Kidney (tissue), 14 donors: ENCODE results near the gene PLA2G1B. TPM values are rescaled to one million over a fixed set of nuclear protein-coding genes. Genes with fewer than 3 reads are reported as not detected.
A peak's percentile ranks its signal among the peaks of the same experiment; 100 is the strongest.

Experiments
- DNase-seq, 5 donors: peaks; one replicate each; pipeline ENCODE4 v3.0.0-alpha.2; 2013 to 2020
- FAIRE-seq: peaks from 2 replicates; lab custom pipeline; 2012; peaks lifted over from hg19 to GRCh38; lab: Jason Lieb, UNC
- H3K27ac ChIP-seq, 2 donors: one replicate each; pipeline ENCODE4 v1.7.0; 2013; ENCODE audit warnings: low read depth in 2 of 2, low read length in 2 of 2, inconsistent platforms in 1 of 2
- H3K27me3 ChIP-seq: one replicate; pipeline ENCODE4 v1.7.1; 2013; ENCODE audit warnings: low read length, inconsistent platforms; ENCODE audit not compliant: control insufficient read depth, insufficient read depth
- H3K36me3 ChIP-seq, 3 donors: one replicate each; pipeline versions ENCODE4 v1.7.0 to v1.7.1; 2013; ENCODE audit warnings: low read length in 3 of 3, control low read depth in 1 of 3, inconsistent platforms in 1 of 3; ENCODE audit not compliant: insufficient read depth in 3 of 3, control insufficient read depth in 2 of 3
- H3K4me1 ChIP-seq, 3 donors: one replicate each; pipeline versions ENCODE4 v1.7.0 to v1.7.1; 2013; ENCODE audit warnings: low read length in 3 of 3, inconsistent platforms in 1 of 3, low read depth in 1 of 3; ENCODE audit not compliant: control insufficient read depth in 2 of 3, insufficient read depth in 2 of 3
- H3K4me3 ChIP-seq, 3 donors: one replicate each; pipeline versions ENCODE4 v1.7.0 to v1.8.1; 2013; ENCODE audit warnings: low read length in 3 of 3, control low read depth in 1 of 3, inconsistent platforms in 1 of 3
- H3K9ac ChIP-seq, 3 donors: one replicate each; pipeline versions ENCODE4 v1.7.0 to v1.7.1; 2013; ENCODE audit warnings: low read length in 3 of 3, control low read depth in 1 of 3, inconsistent platforms in 1 of 3
- H3K9me3 ChIP-seq, 3 donors: one replicate each; pipeline versions ENCODE4 v1.7.0 to v1.7.1; 2013; ENCODE audit warnings: low read length in 3 of 3, control low read depth in 1 of 3, inconsistent platforms in 1 of 3; ENCODE audit not compliant: control insufficient read depth in 2 of 3, insufficient read depth in 1 of 3
- CTCF ChIP-seq: IDR thresholded peaks from 3 replicates; pipeline ENCODE4 v1.5.1; 2012; ENCODE audit warnings: mild to moderate bottlenecking, moderate library complexity, borderline replicate concordance; ENCODE audit not compliant: insufficient read depth; ENCODE audit errors: extremely low read depth
- intact Hi-C: fragments of 100-400 bp; cut with DNase I; formaldehyde crosslinking; loops from one replicate; pipeline ENCODE4 v1.11.1; 2022
- polyA plus RNA-seq: library from polyadenylated mRNA; stranded (reverse); fragments of 350-450 nt; fragmentation: Illumina TruSeq; extraction: RNeasy Lipid Tissue Mini Kit (QIAGEN cat#74804); gene quantifications from one replicate; pipeline ENCODE4 v1.2.3, GENCODE V29; 2014; ENCODE audit warnings: low read depth, low replicate concordance; ENCODE audit not compliant: insufficient read depth
- total RNA-seq: library from RNA; stranded (reverse); fragmentation: NEBNext Ultra II Directional; extraction: Animal tissue kit (Norgen Biotek cat#: 25700); gene quantifications from one replicate; pipeline ENCODE4 v1.2.1, GENCODE V29; 2021
- donor health status: control.
- donor health status: control.
- donor health status: control.
- donor health status: control.
- donor health status: control.
- donor health status: DM: yes; HTN: yes; CAD: no.
- donor health status: Normal renal cell carcinoma (clear cell type).

PLA2G1B gene
- total and polyA plus RNA-seq, 2 donors from 2014 or later: not detected

- peaks cover 0 to 3% (median 0%) of the 10 kb centered on the region in 3 donors for H3K4me1 ChIP-seq
- TF ChIP-seq CTCF: no peak
- H3K27ac ChIP-seq: no peak overlapping the region
- DNase-seq (peak in 1 of 5 donors; percentile 53), FAIRE-seq (no peak)
- H3K36me3 ChIP-seq: peaks cover 0 to 2% (median 0%) of the 10 kb centered on the region in 3 donors
- no peaks in the 10 kb centered on the region for H3K9me3 ChIP-seq
- intact Hi-C loops: loop anchor here (10.0 kb wide), 1 partner anchor 62 kb away; no protein-coding TSS in a partner anchor
- no peak overlapping the region for H3K4me3 ChIP-seq
- H3K27me3 ChIP-seq: no peaks in the 10 kb centered on the region
- no peak overlapping the region for H3K9ac ChIP-seq
Measured at GRCh38 chr12:120362516-120363273, 35.1 kb upstream of the PLA2G1B start.

- peaks cover 0 to 3% (median 0%) of the 10 kb centered on the region in 3 donors for H3K4me1 ChIP-seq
- H3K27ac ChIP-seq: no peak overlapping the region
Measured at GRCh38 chr12:120361506-120362208, 34.1 kb upstream of the PLA2G1B start.

GRCh38 chr12:120359128-120359527 lies 31.5 kb upstream of the PLA2G1B start:
- Histone ChIP-seq H3K27me3 (no peaks in the 10 kb centered on the region), H3K9ac (no peak overlapping the region), H3K9me3 (no peaks in the 10 kb centered on the region), H3K27ac (no peak overlapping the region), H3K4me3 (no peak overlapping the region), H3K36me3 (peaks cover 0 to 2% (median 0%) of the 10 kb centered on the region in 3 donors), H3K4me1 (peaks cover 0 to 3% (median 0%) of the 10 kb centered on the region in 3 donors)
- TF ChIP-seq CTCF: no peak
- intact Hi-C loops: no loop called here
- no peak for DNase-seq
- no peak for FAIRE-seq

More at GRCh38 chr12:120361506-120362208, 34.1 kb upstream of the PLA2G1B start:
- no peak for FAIRE-seq
- peaks cover 0 to 2% (median 0%) of the 10 kb centered on the region in 3 donors for H3K36me3 ChIP-seq
- H3K9me3 ChIP-seq: no peaks in the 10 kb centered on the region
- no peak overlapping the region for H3K4me3 ChIP-seq
- intact Hi-C loops: loop anchor here (10.0 kb wide), 1 partner anchor 63 kb away; no protein-coding TSS in a partner anchor
- peak; percentile 89 to 96 (median 95) for DNase-seq
- no peak overlapping the region for H3K9ac ChIP-seq
- TF ChIP-seq CTCF: no peak
- H3K27me3 ChIP-seq: no peaks in the 10 kb centered on the region
